22Rv1 (cell line): Measurements from ENCODE around the gene DUSP22.
"Not testable (repeated sequence)": the region's sequence is repeated elsewhere in the genome, so short reads cannot be mapped to it uniquely, and the experiment has no call there.

ENCODE experiments used
- H3K27ac ChIP-seq: fragments of 450-650 bp; 2 replicates; pipeline ENCODE4 v1.5.1; 2017
- ZFX ChIP-seq: fragments of 450-650 bp; IDR thresholded peaks from 2 replicates; pipeline ENCODE4 v1.6.1; 2017; ENCODE audit warnings: antibody characterized with exemption, borderline replicate concordance
- TF ChIP-seq, protein P1 (sequence below): fragments of 450-650 bp; IDR thresholded peaks from 2 replicates; pipeline ENCODE4 v1.5.1; 2017; ENCODE audit warnings: mild to moderate bottlenecking

DUSP22 gene

DNA sequence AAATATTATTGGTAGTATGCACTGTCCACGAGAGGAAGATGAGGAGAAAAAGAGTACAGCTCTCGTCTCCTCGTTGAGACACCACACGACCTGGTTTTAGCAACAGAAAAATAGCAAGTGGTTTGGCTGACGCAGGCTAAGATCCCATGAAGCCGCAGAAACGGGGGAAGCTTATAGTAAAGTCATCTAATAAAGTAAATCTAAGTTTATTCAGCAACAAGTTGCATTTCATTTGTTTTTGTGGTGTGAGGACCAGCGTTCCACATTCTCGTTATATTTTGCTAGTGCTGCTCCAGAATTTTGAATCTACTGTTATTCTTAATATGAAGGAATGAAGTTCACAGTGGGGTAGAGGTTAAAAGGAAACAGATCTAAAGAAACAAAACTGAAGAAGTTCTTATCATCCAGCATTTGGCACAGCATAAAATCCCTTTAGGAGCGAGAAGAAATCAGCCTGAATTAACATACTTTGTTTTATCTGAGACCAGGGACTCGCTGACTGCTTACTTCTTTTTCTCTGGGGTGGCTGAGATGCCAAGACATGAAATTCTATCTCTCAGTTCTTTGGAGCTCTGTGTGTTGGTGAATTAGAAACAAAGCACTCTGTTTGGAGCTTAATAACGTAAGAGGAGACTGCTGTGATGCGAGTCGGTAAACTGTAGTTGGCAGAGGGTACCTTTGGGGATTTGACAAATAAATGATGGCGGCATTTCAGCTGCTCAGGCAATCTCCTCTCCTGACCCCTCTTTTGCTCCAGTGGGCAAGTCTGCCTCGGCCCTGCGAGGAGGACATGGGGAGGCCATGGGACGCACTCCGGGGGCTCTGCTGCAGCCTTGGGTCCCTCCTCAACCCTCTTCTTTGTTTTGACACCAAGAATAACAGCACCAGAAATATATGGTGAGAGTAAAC lies 74.4 kb downstream of the DUSP22 start:
- no peak overlapping the region for H3K27ac ChIP-seq
- no peak for TF ChIP-seq ZFX
- TF ChIP-seq, protein P1, sequence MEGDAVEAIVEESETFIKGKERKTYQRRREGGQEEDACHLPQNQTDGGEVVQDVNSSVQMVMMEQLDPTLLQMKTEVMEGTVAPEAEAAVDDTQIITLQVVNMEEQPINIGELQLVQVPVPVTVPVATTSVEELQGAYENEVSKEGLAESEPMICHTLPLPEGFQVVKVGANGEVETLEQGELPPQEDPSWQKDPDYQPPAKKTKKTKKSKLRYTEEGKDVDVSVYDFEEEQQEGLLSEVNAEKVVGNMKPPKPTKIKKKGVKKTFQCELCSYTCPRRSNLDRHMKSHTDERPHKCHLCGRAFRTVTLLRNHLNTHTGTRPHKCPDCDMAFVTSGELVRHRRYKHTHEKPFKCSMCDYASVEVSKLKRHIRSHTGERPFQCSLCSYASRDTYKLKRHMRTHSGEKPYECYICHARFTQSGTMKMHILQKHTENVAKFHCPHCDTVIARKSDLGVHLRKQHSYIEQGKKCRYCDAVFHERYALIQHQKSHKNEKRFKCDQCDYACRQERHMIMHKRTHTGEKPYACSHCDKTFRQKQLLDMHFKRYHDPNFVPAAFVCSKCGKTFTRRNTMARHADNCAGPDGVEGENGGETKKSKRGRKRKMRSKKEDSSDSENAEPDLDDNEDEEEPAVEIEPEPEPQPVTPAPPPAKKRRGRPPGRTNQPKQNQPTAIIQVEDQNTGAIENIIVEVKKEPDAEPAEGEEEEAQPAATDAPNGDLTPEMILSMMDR: no peak

GRCh38 chr6:367298-367794 lies 75.1 kb downstream of the DUSP22 start:
- no peak for TF ChIP-seq ZFX
- TF ChIP-seq, protein P1: no peak
- no peak overlapping the region for H3K27ac ChIP-seq

- no peak for TF ChIP-seq ZFX
- TF ChIP-seq, protein P1: no peak
- no peak overlapping the region for H3K27ac ChIP-seq
Observed at GRCh38 chr6:367891-368630, 75.8 kb downstream of the DUSP22 start.

- no peak overlapping the region for H3K27ac ChIP-seq
- no peak for TF ChIP-seq ZFX
- TF ChIP-seq, protein P1: no peak
Observed at GRCh38 chr6:369559-370431, 77.5 kb downstream of the DUSP22 start.

DNA sequence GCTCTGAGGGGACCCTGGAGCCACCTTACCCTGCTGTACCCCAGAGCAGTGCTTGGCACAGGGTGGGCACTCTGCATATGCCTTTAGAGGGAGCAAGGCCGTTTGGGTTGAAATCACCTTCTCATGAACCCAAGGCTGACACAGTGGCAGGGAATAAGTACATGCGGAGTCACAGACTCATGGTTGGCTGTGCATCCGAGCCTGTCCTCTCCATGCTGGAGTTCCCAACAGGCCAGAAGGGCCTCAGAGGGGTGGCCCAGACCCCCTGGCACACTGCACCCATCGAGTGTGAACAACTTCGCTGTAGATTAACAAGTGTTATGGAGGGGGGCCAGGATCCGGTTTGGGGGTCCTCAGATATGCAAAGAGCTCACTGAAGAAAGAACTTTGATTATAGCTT lies 78.3 kb downstream of the DUSP22 start:
- H3K27ac ChIP-seq: no peak overlapping the region
- TF ChIP-seq, protein P1: no peak
- TF ChIP-seq ZFX: no peak

DNA sequence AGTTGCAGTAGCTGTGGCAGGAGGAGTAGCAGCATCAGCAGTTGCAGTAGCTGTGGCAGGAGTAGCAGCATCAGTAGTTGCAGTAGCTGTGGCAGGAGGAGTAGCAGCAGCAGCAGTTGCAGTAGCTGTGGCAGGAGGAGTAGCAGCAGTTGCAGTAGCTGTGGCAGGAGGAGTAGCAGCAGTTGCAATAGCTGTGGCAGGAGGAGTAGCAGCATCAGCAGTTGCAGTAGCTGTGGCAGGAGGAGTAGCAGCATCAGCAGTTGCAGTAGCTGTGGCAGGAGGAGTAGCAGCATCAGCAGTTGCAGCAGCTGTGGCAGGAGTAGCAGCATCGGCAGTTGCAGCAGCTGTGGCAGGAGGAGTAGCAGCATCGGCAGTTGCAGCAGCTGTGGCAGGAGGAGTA lies 79.6 kb downstream of the DUSP22 start:
- not testable (repeated sequence) for H3K27ac ChIP-seq

- TF ChIP-seq, protein P1: no peak
- TF ChIP-seq ZFX: no peak
- no peak overlapping the region for H3K27ac ChIP-seq
Observed at GRCh38 chr6:372336-372911, 80.1 kb downstream of the DUSP22 start.
